Neural cell (in vitro differentiated cells): ENCODE data around the gene SLC34A1. TPM values are rescaled to one million over a fixed set of nuclear protein-coding genes. Genes with fewer than 3 reads are reported as not detected.

Source experiments
- H2AFZ ChIP-seq: fragments of 200-600, 300-800 bp; sonication (generic), shearing (Covaris generic); 2 replicates; pipeline ENCODE4 v1.6.0; 2014; ENCODE audit warnings: low read depth, mild to moderate bottlenecking, antibody characterized with exemption, low read length, moderate library complexity
- H3F3A ChIP-seq: fragments of 200-600 bp; shearing (Covaris generic); 2 replicates; pipeline ENCODE4 v1.6.1; 2016; ENCODE audit warnings: mild to moderate bottlenecking, moderate library complexity, mixed read lengths, antibody characterized with exemption, low read length; ENCODE audit not compliant: insufficient read depth, poor library complexity, severe bottlenecking
- H3K27ac ChIP-seq: fragments of 200-600, 300-800 bp; sonication (generic), shearing (Covaris generic); 2 replicates; pipeline ENCODE4 v1.5.1; 2014; ENCODE audit warnings: mild to moderate bottlenecking, low read length, moderate library complexity
- H3K27me3 ChIP-seq: fragments of 300-800, 200-600 bp; sonication (generic), shearing (Covaris generic); 2 replicates; pipeline ENCODE4 v1.6.0; 2014; ENCODE audit warnings: mild to moderate bottlenecking, low read depth, low read length, moderate library complexity; ENCODE audit not compliant: insufficient read depth
- H3K36me3 ChIP-seq: fragments of 300-800, 200-600 bp; sonication (generic), shearing (Covaris generic); 2 replicates; pipeline ENCODE4 v1.5.1; 2014; ENCODE audit warnings: mild to moderate bottlenecking, antibody characterized with exemption, low read length, moderate library complexity; ENCODE audit not compliant: insufficient read depth
- H3K4me2 ChIP-seq: fragments of 300-800, 200-600 bp; sonication (generic), shearing (Covaris generic); 2 replicates; pipeline ENCODE4 v1.6.0; 2014; ENCODE audit warnings: mild to moderate bottlenecking, low read length
- H3K4me3 ChIP-seq: fragments of 300-800, 200-600 bp; sonication (generic), shearing (Covaris generic); 2 replicates; pipeline ENCODE4 v1.5.1; 2014; ENCODE audit warnings: mild to moderate bottlenecking, low read length, moderate library complexity
- H3K79me2 ChIP-seq: fragments of 200-600 bp; shearing (Covaris generic); replicated peaks from 2 replicates; pipeline ENCODE4 v1.6.0; 2014; ENCODE audit warnings: mild to moderate bottlenecking, low read length, moderate library complexity; ENCODE audit not compliant: insufficient read depth
- H3K9ac ChIP-seq: fragments of 300-800, 200-600 bp; sonication (generic), shearing (Covaris generic); 2 replicates; pipeline ENCODE4 v1.6.1; 2016; ENCODE audit warnings: mild to moderate bottlenecking, low read length, mixed read lengths
- H3K9me2 ChIP-seq: fragments of 200-600 bp; shearing (Covaris generic); 2 replicates; pipeline ENCODE4 v1.6.1; 2016; ENCODE audit warnings: mild to moderate bottlenecking, low read length, mixed read lengths; ENCODE audit not compliant: insufficient read depth
- H3K9me3 ChIP-seq: fragments of 200-600, 300-800 bp; sonication (generic), shearing (Covaris generic); 2 replicates; pipeline ENCODE4 v1.6.1; 2016; ENCODE audit warnings: mild to moderate bottlenecking, mixed run types, low read length, moderate library complexity, mixed read lengths
- H4K20me1 ChIP-seq: fragments of 200-600 bp; shearing (Covaris generic); 2 replicates; pipeline ENCODE4 v1.6.1; 2016; ENCODE audit warnings: mild to moderate bottlenecking, mixed run types; ENCODE audit not compliant: insufficient read depth
- EP300 ChIP-seq: fragments of 450-650 bp; conservative IDR thresholded peaks from 2 replicates; pipeline ENCODE4 v1.6.1; 2014; ENCODE audit warnings: antibody characterized with exemption, mild to moderate bottlenecking, moderate library complexity; ENCODE audit not compliant: poor library complexity, severe bottlenecking
- EZH2 ChIP-seq: fragments of 200-600, 300-800 bp; shearing (Covaris generic), sonication (generic); IDR thresholded peaks from 2 replicates; pipeline ENCODE4 v1.6.1; 2014; ENCODE audit warnings: antibody characterized with exemption, low read length, borderline replicate concordance, mild to moderate bottlenecking; ENCODE audit not compliant: insufficient read depth, poor library complexity, severe bottlenecking
- MXI1 ChIP-seq: fragments of 450-650 bp; conservative IDR thresholded peaks from 2 replicates; pipeline ENCODE4 v1.6.1; 2014; ENCODE audit warnings: antibody characterized with exemption, mild to moderate bottlenecking; ENCODE audit not compliant: poor library complexity, severe bottlenecking
- POLR2AphosphoS5 ChIP-seq: IDR thresholded peaks from 2 replicates; pipeline ENCODE4 v1.6.1; 2012
- RAD21 ChIP-seq: fragments of 450-650 bp; conservative IDR thresholded peaks from 2 replicates; pipeline ENCODE4 v1.6.1; 2014; ENCODE audit warnings: antibody characterized with exemption, mild to moderate bottlenecking, moderate library complexity
- SMC3 ChIP-seq: fragments of 450-650 bp; conservative IDR thresholded peaks from 2 replicates; pipeline ENCODE4 v1.6.1; 2014; ENCODE audit warnings: antibody characterized with exemption, mild to moderate bottlenecking, moderate library complexity; ENCODE audit not compliant: poor library complexity
- TAF1 ChIP-seq: IDR thresholded peaks from 2 replicates; pipeline ENCODE4 v1.6.1; 2012; ENCODE audit warnings: low read depth
- polyA plus RNA-seq: library from polyadenylated mRNA; depleted of rRNA; stranded (reverse); fragments of >200 nt; gene quantifications from 2 replicates; pipeline ENCODE4 v1.2.3, GENCODE V29; 2014
- TF ChIP-seq, protein P1 (sequence below): fragments of 450-650 bp; IDR thresholded peaks from 2 replicates; pipeline ENCODE4 v1.5.1; 2014; ENCODE audit warnings: antibody characterized with exemption, mild to moderate bottlenecking, moderate library complexity; ENCODE audit not compliant: poor library complexity, severe bottlenecking
- TF ChIP-seq, protein P2 (sequence below): IDR thresholded peaks from 2 replicates; pipeline ENCODE4 v1.6.1; 2012; ENCODE audit warnings: borderline replicate concordance

Gene SLC34A1
- polyA plus RNA-seq, 1 donor from 2014 or later = not detected

- Histone ChIP-seq H3K9ac (no peak overlapping the region), H3K4me3 (no peak overlapping the region), H3K27me3 (no peaks in the 10 kb centered on the region), H3F3A (no peaks in the 10 kb centered on the region), H3K36me3 (no peaks in the 10 kb centered on the region), H3K4me2 (no peak overlapping the region), H3K27ac (no peak overlapping the region), H3K9me2 (no peaks in the 10 kb centered on the region), H2AFZ (no peak overlapping the region), H3K79me2 (peaks cover 18% of the 10 kb centered on the region), H3K9me3 (no peaks in the 10 kb centered on the region), H4K20me1 (no peaks in the 10 kb centered on the region)
- no peak for TF ChIP-seq EP300
- no peak for TF ChIP-seq SMC3
- TF ChIP-seq MXI1 = no peak
- TF ChIP-seq, protein P1, sequence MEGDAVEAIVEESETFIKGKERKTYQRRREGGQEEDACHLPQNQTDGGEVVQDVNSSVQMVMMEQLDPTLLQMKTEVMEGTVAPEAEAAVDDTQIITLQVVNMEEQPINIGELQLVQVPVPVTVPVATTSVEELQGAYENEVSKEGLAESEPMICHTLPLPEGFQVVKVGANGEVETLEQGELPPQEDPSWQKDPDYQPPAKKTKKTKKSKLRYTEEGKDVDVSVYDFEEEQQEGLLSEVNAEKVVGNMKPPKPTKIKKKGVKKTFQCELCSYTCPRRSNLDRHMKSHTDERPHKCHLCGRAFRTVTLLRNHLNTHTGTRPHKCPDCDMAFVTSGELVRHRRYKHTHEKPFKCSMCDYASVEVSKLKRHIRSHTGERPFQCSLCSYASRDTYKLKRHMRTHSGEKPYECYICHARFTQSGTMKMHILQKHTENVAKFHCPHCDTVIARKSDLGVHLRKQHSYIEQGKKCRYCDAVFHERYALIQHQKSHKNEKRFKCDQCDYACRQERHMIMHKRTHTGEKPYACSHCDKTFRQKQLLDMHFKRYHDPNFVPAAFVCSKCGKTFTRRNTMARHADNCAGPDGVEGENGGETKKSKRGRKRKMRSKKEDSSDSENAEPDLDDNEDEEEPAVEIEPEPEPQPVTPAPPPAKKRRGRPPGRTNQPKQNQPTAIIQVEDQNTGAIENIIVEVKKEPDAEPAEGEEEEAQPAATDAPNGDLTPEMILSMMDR = no peak
- no peak for TF ChIP-seq TAF1
- no peak for TF ChIP-seq EZH2
- TF ChIP-seq POLR2AphosphoS5 = no peak
- no peak for TF ChIP-seq RAD21
- TF ChIP-seq, protein P2, sequence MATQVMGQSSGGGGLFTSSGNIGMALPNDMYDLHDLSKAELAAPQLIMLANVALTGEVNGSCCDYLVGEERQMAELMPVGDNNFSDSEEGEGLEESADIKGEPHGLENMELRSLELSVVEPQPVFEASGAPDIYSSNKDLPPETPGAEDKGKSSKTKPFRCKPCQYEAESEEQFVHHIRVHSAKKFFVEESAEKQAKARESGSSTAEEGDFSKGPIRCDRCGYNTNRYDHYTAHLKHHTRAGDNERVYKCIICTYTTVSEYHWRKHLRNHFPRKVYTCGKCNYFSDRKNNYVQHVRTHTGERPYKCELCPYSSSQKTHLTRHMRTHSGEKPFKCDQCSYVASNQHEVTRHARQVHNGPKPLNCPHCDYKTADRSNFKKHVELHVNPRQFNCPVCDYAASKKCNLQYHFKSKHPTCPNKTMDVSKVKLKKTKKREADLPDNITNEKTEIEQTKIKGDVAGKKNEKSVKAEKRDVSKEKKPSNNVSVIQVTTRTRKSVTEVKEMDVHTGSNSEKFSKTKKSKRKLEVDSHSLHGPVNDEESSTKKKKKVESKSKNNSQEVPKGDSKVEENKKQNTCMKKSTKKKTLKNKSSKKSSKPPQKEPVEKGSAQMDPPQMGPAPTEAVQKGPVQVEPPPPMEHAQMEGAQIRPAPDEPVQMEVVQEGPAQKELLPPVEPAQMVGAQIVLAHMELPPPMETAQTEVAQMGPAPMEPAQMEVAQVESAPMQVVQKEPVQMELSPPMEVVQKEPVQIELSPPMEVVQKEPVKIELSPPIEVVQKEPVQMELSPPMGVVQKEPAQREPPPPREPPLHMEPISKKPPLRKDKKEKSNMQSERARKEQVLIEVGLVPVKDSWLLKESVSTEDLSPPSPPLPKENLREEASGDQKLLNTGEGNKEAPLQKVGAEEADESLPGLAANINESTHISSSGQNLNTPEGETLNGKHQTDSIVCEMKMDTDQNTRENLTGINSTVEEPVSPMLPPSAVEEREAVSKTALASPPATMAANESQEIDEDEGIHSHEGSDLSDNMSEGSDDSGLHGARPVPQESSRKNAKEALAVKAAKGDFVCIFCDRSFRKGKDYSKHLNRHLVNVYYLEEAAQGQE = no peak
Observed at GRCh38 chr5:177430972-177431316, 46.7 kb downstream of the SLC34A1 start.

DNA sequence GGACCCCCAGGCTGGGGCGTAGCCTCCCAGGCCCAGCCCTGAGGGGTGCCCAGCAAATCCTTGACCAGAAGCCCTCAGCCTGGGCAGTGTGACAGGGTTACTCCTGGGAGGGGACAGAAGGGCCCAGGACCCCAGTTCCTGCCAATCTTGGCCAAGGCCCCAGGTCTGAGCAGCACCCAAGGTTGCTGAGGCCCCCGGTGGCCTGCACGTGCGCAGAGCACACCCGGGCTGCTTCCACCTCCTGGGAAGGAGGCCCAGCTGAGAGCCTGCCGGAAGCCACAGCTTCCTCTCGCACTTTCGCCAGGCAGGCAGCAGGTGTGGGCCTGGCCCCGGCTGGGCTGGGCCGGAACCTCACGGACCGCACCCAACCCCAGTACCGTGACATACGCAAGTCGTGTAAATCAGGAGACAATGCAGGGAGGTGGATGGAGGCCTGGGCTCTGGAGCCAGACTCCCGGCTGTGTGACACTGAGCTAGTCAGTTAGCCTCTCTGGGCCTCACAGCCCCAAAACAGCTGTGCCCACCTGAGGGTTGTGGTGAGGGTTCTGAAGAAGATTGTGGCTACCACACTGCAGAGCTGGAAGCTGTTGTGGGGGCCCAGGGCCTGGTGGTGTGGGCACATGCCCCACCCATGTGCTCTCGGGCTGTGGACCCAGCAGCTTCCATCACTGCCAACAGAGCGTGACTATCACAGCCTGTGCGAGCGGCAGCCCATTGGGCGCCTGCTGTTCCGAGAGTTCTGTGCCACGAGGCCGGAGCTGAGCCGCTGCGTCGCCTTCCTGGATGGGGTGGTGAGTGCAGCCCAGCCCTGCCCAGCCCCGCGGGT lies 47.3 kb downstream of the SLC34A1 start:
- no peaks in the 10 kb centered on the region for H4K20me1 ChIP-seq
- H3K9me3 ChIP-seq = no peaks in the 10 kb centered on the region
- H3K27ac ChIP-seq = no peak overlapping the region
- H3K27me3 ChIP-seq = no peaks in the 10 kb centered on the region
- H3K9me2 ChIP-seq = no peaks in the 10 kb centered on the region
- H3K9ac ChIP-seq = no peak overlapping the region
- no peaks in the 10 kb centered on the region for H3K36me3 ChIP-seq
- no peak overlapping the region for H3K4me2 ChIP-seq
- TF ChIP-seq, protein P2 = no peak
- H2AFZ ChIP-seq = no peak overlapping the region
- H3K79me2 ChIP-seq = peaks cover 18% of the 10 kb centered on the region
- H3K4me3 ChIP-seq = no peak overlapping the region
- H3F3A ChIP-seq = no peaks in the 10 kb centered on the region
